Tibial nerve (tissue), 3 donors: ENCODE data around the gene DTYMK.

Experiments
- CTCF ChIP-seq, 5 experiments: fragments of 200-600 bp in 3 of 5; fragments of 450-650 bp in 2 of 5; sonication (generic) in 3 of 5; IDR thresholded peaks; one replicate each; pipeline ENCODE4 v1.5.1; 2016 to 2019; ENCODE audit warnings: antibody characterized with exemption in 5 of 5, mild to moderate bottlenecking in 3 of 5, moderate library complexity in 2 of 5
- POLR2A ChIP-seq, 2 donors: fragments of 450-650 bp; IDR thresholded peaks; one replicate each; pipeline ENCODE4 v1.6.1; 2017; ENCODE audit warnings: antibody characterized with exemption in 2 of 2, mild to moderate bottlenecking in 2 of 2, moderate library complexity in 2 of 2

GRCh38 chr2:241728000-241728399, 41.4 kb upstream of the DTYMK start:
- TF ChIP-seq POLR2A (IDR thresholded peaks at IDR 0.05): no peak
- no peak for TF ChIP-seq CTCF (IDR thresholded peaks at IDR 0.05)
